ENCODE measurements around the gene RBM14.

Gene RBM14

GRCh38 chr11:66614073-66614472 lies 2.4 kb upstream of the RBM14 start:
- Histone ChIP-seq H3K27me3 (ENCODE audit: insufficient read depth, poor library complexity, severe bottlenecking) (no peaks in the 10 kb centered on the region), H3K27ac (replicated peaks) (no peak overlapping the region), H3K4me3 (replicated peaks; ENCODE audit: insufficient read depth, low read length) (no peak overlapping the region)
- DNase-seq (ENCODE audit: low read depth in 1 of 2, low spot score in 1 of 2), result no peak
- TF ChIP-seq GABPA (IDR thresholded peaks at IDR 0.05; ENCODE audit: low read depth) (no peak), SPI1 (IDR thresholded peaks at IDR 0.05; ENCODE audit: borderline replicate concordance, low read depth) (no peak), REST (IDR thresholded peaks at IDR 0.05; ENCODE audit: insufficient replicate concordance, low read depth) (no peak), CTCF (IDR thresholded peaks at IDR 0.05; ENCODE audit: insufficient read depth, low read length) (no peak), POLR2AphosphoS5 (IDR thresholded peaks at IDR 0.05; ENCODE audit: low read depth) (no peak)

- peak; percentile 77 to 79 for DNase-seq (ENCODE audit: low read depth in 1 of 2, low spot score in 1 of 2)
- Histone ChIP-seq H3K27ac (replicated peaks) (peak overlapping the region; percentile 98), H3K4me3 (replicated peaks; ENCODE audit: insufficient read depth, low read length) (peak overlapping the region; percentile 52), H3K27me3 (ENCODE audit: insufficient read depth, poor library complexity, severe bottlenecking) (no peaks in the 10 kb centered on the region)
- TF ChIP-seq SPI1 (IDR thresholded peaks at IDR 0.05; ENCODE audit: borderline replicate concordance, low read depth) (peak; percentile 94), REST (IDR thresholded peaks at IDR 0.05; ENCODE audit: insufficient replicate concordance, low read depth) (no peak), GABPA (IDR thresholded peaks at IDR 0.05; ENCODE audit: low read depth) (peak; percentile 51; the same call in 1 of the 2 replicates)
Measured at GRCh38 chr11:66617155-66617834, 865 bp downstream of the RBM14 start.

- H3K27me3 ChIP-seq (ENCODE audit: insufficient read depth, poor library complexity, severe bottlenecking), result no peaks in the 10 kb centered on the region
- H3K27ac ChIP-seq (replicated peaks), result peak overlapping the region; percentile 98
- peak overlapping the region; percentile 52 for H3K4me3 ChIP-seq (replicated peaks; ENCODE audit: insufficient read depth, low read length)
- DNase-seq (ENCODE audit: low read depth in 1 of 2, low spot score in 1 of 2), result peak in 1 of 2 experiments; percentile 63
- TF ChIP-seq POLR2AphosphoS5 (IDR thresholded peaks at IDR 0.05; ENCODE audit: low read depth), result no peak
- TF ChIP-seq CTCF (IDR thresholded peaks at IDR 0.05; ENCODE audit: insufficient read depth, low read length), result no peak
Measured at GRCh38 chr11:66619080-66619554, 2.7 kb downstream of the RBM14 start.

- Histone ChIP-seq H3K27ac (replicated peaks) (no peak overlapping the region), H3K27me3 (ENCODE audit: insufficient read depth, poor library complexity, severe bottlenecking) (no peaks in the 10 kb centered on the region), H3K4me3 (replicated peaks; ENCODE audit: insufficient read depth, low read length) (no peak overlapping the region)
- no peak for DNase-seq (ENCODE audit: low read depth in 1 of 2, low spot score in 1 of 2)
- TF ChIP-seq CTCF (IDR thresholded peaks at IDR 0.05; ENCODE audit: insufficient read depth, low read length) (no peak), SPI1 (IDR thresholded peaks at IDR 0.05; ENCODE audit: borderline replicate concordance, low read depth) (no peak), POLR2AphosphoS5 (IDR thresholded peaks at IDR 0.05; ENCODE audit: low read depth) (no peak), GABPA (IDR thresholded peaks at IDR 0.05; ENCODE audit: low read depth) (no peak), REST (IDR thresholded peaks at IDR 0.05; ENCODE audit: insufficient replicate concordance, low read depth) (no peak)
Measured at GRCh38 chr11:66624450-66624849, 8.0 kb downstream of the RBM14 start.
